HG03045 (cell line): ENCODE measurements around the gene GPR156.
"Not testable (repeated sequence)": the region's sequence is repeated elsewhere in the genome, so short reads cannot be mapped to it uniquely, and the experiment has no call there.

Source experiments
- ATAC-seq: cut with Tn5 transposase; IDR thresholded peaks from one replicate; pipeline ENCODE4 v1.9.1; 2021; ENCODE audit warnings: mild to moderate bottlenecking, moderate library complexity; ENCODE audit not compliant: unreplicated experiment

The GPR156 gene

GRCh38 chr3:120275618-120276017 is 9.4 kb downstream of the GPR156 start:
- ATAC-seq, result no peak

GRCh38 chr3:120274739-120275167 is 10.3 kb downstream of the GPR156 start:
- no peak for ATAC-seq

GRCh38 chr3:120272286-120272685 is 12.7 kb downstream of the GPR156 start:
- ATAC-seq, result no peak

GRCh38 chr3:120265989-120266388 is 19.0 kb downstream of the GPR156 start:
- ATAC-seq, result no peak

GRCh38 chr3:120264963-120265362 is 20.1 kb downstream of the GPR156 start:
- ATAC-seq, result no peak

- ATAC-seq, result no peak
These were observed 21.2 kb downstream of the GPR156 start for GRCh38 chr3:120263792-120264191.

- ATAC-seq, result no peak
These were observed 27.0 kb downstream of the GPR156 start for GRCh38 chr3:120258009-120258408.

- ATAC-seq, result no peak
These were observed 39.6 kb downstream of the GPR156 start for GRCh38 chr3:120245386-120245785.

GRCh38 chr3:120244834-120245225 is 40.2 kb downstream of the GPR156 start:
- ATAC-seq, result no peak

GRCh38 chr3:120239644-120240043 is 45.4 kb downstream of the GPR156 start:
- ATAC-seq, result no peak

- ATAC-seq, result no peak
These were observed 57.2 kb downstream of the GPR156 start for GRCh38 chr3:120227710-120228347.

GRCh38 chr3:120224237-120224636 is 60.8 kb downstream of the GPR156 start:
- ATAC-seq, result no peak

GRCh38 chr3:120218981-120219380 is 66.0 kb downstream of the GPR156 start:
- no peak for ATAC-seq

- ATAC-seq, result not testable (repeated sequence)
These were observed 68.4 kb downstream of the GPR156 start for GRCh38 chr3:120216633-120217032.

GRCh38 chr3:120214176-120214575 is 70.8 kb downstream of the GPR156 start:
- ATAC-seq, result no peak

- ATAC-seq, result no peak
These were observed 72.5 kb downstream of the GPR156 start for GRCh38 chr3:120212505-120212904.

- ATAC-seq, result no peak
These were observed 75.6 kb downstream of the GPR156 start for GRCh38 chr3:120209425-120209824.

GRCh38 chr3:120204338-120204737 is 80.7 kb downstream of the GPR156 start:
- no peak for ATAC-seq

GRCh38 chr3:120203621-120204020 is 81.4 kb downstream of the GPR156 start:
- no peak for ATAC-seq

- ATAC-seq, result no peak
These were observed 82.0 kb downstream of the GPR156 start for GRCh38 chr3:120203016-120203415.

GRCh38 chr3:120202363-120202762 is 82.7 kb downstream of the GPR156 start:
- no peak for ATAC-seq

- no peak for ATAC-seq
These were observed 84.4 kb downstream of the GPR156 start for GRCh38 chr3:120200493-120201235.
